Measurements from ENCODE around the gene RHOBTB3. TPM values are rescaled to one million over a fixed set of nuclear protein-coding genes. Genes with fewer than 3 reads are reported as not detected.

The RHOBTB3 gene
- total and polyA plus RNA-seq, 2 donors (not counting 3 experiments of a cell fraction or from before 2014, with no cell fraction given), result 44.1 to 52.1 TPM

DNA sequence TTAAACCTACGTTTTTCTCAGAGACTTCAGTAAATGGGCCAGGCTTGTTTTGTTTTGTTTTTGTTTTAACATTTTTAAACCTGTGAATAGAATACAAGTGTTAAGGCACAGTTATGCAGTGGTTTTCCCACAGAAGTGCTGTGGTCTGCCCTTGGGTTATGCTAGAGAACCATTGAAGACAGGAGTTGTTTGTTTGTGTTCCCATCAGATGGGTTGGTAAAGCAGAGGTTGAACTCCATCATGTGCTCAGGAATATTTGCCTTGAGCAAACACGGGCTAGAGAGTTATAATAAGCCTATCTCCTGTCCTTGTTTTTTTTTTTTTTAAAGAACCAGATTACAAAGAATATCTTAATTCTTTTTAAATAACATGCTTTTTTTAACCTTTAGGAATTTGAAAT is 28.5 kb downstream of the RHOBTB3 start:
- H3K4me1 ChIP-seq (ENCODE audit: control insufficient read depth, extremely low read depth, insufficient read depth, low read length), result peaks cover 36% of the 10 kb centered on the region
- peak overlapping the region; percentile 73 for H3K9ac ChIP-seq (replicated peaks; ENCODE audit: extremely low read depth, insufficient read depth, low read length)
- H3K27ac ChIP-seq (ENCODE audit: insufficient read depth, low read depth, low read length), result peak overlapping the region; percentile 78
- peak overlapping the region; percentile 80 for H3K4me2 ChIP-seq (ENCODE audit: insufficient read depth, low read length)
- TF ChIP-seq FOS (IDR thresholded peaks at IDR 0.05; ENCODE audit: borderline replicate concordance, insufficient read depth, low read length), result no peak
- no peak for TF ChIP-seq JUN (IDR thresholded peaks at IDR 0.05; ENCODE audit: borderline replicate concordance, insufficient read depth, insufficient read length, low read depth)
- TF ChIP-seq EZH2 (IDR thresholded peaks at IDR 0.05; ENCODE audit: borderline replicate concordance, low read depth, low read length, severe bottlenecking), result no peak
- no peak for TF ChIP-seq POLR2A (IDR thresholded peaks at IDR 0.05; ENCODE audit: low read depth, low read length)
- TF ChIP-seq, protein P1, sequence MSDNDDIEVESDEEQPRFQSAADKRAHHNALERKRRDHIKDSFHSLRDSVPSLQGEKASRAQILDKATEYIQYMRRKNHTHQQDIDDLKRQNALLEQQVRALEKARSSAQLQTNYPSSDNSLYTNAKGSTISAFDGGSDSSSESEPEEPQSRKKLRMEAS (IDR thresholded peaks at IDR 0.05; ENCODE audit: insufficient read depth, insufficient read length), result no peak
- TF ChIP-seq, protein P2, sequence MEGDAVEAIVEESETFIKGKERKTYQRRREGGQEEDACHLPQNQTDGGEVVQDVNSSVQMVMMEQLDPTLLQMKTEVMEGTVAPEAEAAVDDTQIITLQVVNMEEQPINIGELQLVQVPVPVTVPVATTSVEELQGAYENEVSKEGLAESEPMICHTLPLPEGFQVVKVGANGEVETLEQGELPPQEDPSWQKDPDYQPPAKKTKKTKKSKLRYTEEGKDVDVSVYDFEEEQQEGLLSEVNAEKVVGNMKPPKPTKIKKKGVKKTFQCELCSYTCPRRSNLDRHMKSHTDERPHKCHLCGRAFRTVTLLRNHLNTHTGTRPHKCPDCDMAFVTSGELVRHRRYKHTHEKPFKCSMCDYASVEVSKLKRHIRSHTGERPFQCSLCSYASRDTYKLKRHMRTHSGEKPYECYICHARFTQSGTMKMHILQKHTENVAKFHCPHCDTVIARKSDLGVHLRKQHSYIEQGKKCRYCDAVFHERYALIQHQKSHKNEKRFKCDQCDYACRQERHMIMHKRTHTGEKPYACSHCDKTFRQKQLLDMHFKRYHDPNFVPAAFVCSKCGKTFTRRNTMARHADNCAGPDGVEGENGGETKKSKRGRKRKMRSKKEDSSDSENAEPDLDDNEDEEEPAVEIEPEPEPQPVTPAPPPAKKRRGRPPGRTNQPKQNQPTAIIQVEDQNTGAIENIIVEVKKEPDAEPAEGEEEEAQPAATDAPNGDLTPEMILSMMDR (IDR thresholded peaks at IDR 0.05; ENCODE audit: extremely low read depth in 1 of 2, insufficient read depth in 1 of 2, low read depth in 1 of 2, low read length in 2 of 2), result no peak
- TF ChIP-seq POLR2AphosphoS5 (IDR thresholded peaks at IDR 0.05; ENCODE audit: insufficient read depth, low read depth, low read length), result no peak
- TF ChIP-seq GATA2 (IDR thresholded peaks at IDR 0.05; ENCODE audit: insufficient read depth, insufficient read length, low read depth, low read length), result no peak
- TF ChIP-seq MYC (IDR thresholded peaks at IDR 0.05; ENCODE audit: low read depth, low read length), result no peak
- H3K79me2 ChIP-seq (ENCODE audit: control insufficient read depth, insufficient read depth, low read length), result no peaks in the 10 kb centered on the region
- TSS peak; percentile 90 for BruUV-seq (replicated peaks)
- H3K4me3 ChIP-seq (replicated peaks in 1 of 3; ENCODE audit: insufficient read depth in 1 of 3, low read depth in 1 of 3, low read length in 3 of 3), result no peak overlapping the region
- POLR2A ChIA-PET, result interaction anchor here (1.5 kb wide), 1 partner anchor 28 kb away, joined by 5 read pairs; the partner anchor contains the start of gene RHOBTB3
- H2AFZ ChIP-seq (ENCODE audit: low read depth, low read length), result no peak overlapping the region
- H3K36me3 ChIP-seq (ENCODE audit: control insufficient read depth in 2 of 2, extremely low read depth in 1 of 2, insufficient read depth in 2 of 2, low read length in 2 of 2), result peaks cover 0 to 6% of the 10 kb centered on the region in 2 experiments
- intact Hi-C loops (cut with micrococcal nuclease), result loop anchor here (2.0 kb wide), 1 partner anchor 29 kb away; the partner anchor contains the start of gene RHOBTB3
- dilution Hi-C loops (cut with MboI; ENCODE audit: extremely low pct_ligation_motif_present, low sequenced_read_pairs), result no loop called here
- CTCF ChIA-PET, result interaction anchor here (0.9 to 1.6 kb wide), 7 partner anchors 12 to 95 kb away, joined by 4 to 10 read pairs (median 4); partner anchors contain the start of gene RHOBTB3
- peak; percentile 27 for DNase-seq (ENCODE audit: low read depth, low spot score)
- FAIRE-seq, result no peak
- no peaks in the 10 kb centered on the region for H3K9me3 ChIP-seq (replicated peaks; ENCODE audit: control insufficient read depth, insufficient read depth, low read length)
- H3K9me1 ChIP-seq (replicated peaks; ENCODE audit: control insufficient read depth, extremely low read depth, insufficient read depth, low read length), result no peaks in the 10 kb centered on the region
- no peaks in the 10 kb centered on the region for H4K20me1 ChIP-seq (replicated peaks; ENCODE audit: control insufficient read depth, extremely low read depth, insufficient read depth, low read length)
- H3K27me3 ChIP-seq (ENCODE audit: control insufficient read depth in 2 of 2, insufficient read depth in 2 of 2, low read length in 2 of 2), result no peaks in the 10 kb centered on the region

Measured in endothelial cell of umbilical vein (primary cell).